ENCODE measurements around the gene TRIM14.
"Not testable (repeated sequence)": the region's sequence is repeated elsewhere in the genome, so short reads cannot be mapped to it uniquely, and the experiment has no call there.

The TRIM14 gene

GRCh38 chr9:98080326-98080725 is 38.7 kb downstream of the TRIM14 start:
- DNase-seq = no peak

GRCh38 chr9:98078895-98079294 is 40.1 kb downstream of the TRIM14 start:
- no peak for DNase-seq

GRCh38 chr9:98076514-98076890 is 42.5 kb downstream of the TRIM14 start:
- not testable (repeated sequence) for DNase-seq

GRCh38 chr9:98075332-98075805 is 43.7 kb downstream of the TRIM14 start:
- no peak for DNase-seq

- DNase-seq = no peak
Measured at GRCh38 chr9:98074115-98074990, 44.7 kb downstream of the TRIM14 start.

- no peak for DNase-seq
Measured at GRCh38 chr9:98071737-98072136, 47.3 kb downstream of the TRIM14 start.

GRCh38 chr9:98070704-98071103 is 48.3 kb downstream of the TRIM14 start:
- DNase-seq = no peak

GRCh38 chr9:98069551-98069950 is 49.5 kb downstream of the TRIM14 start:
- no peak for DNase-seq

- DNase-seq = no peak
Measured at GRCh38 chr9:98067184-98067583, 51.8 kb downstream of the TRIM14 start.

GRCh38 chr9:98066235-98066634 is 52.8 kb downstream of the TRIM14 start:
- no peak for DNase-seq

- DNase-seq = no peak
Measured at GRCh38 chr9:98064623-98065392, 54.2 kb downstream of the TRIM14 start.

GRCh38 chr9:98062161-98062560 is 56.9 kb downstream of the TRIM14 start:
- DNase-seq = no peak

GRCh38 chr9:98057138-98057799 is 61.8 kb downstream of the TRIM14 start:
- no peak for DNase-seq

GRCh38 chr9:98056269-98057137 is 62.5 kb downstream of the TRIM14 start, which contains the start of gene NANS:
NANS (plus strand) TSS chr9:98056732; CDS start chr9:98056809, 77 bp downstream.
- DNase-seq = no peak

GRCh38 chr9:98054376-98054951 is 64.6 kb downstream of the TRIM14 start:
- DNase-seq = no peak

- DNase-seq = no peak
Measured at GRCh38 chr9:98050351-98050750, 68.7 kb downstream of the TRIM14 start.

GRCh38 chr9:98049288-98050072 is 69.5 kb downstream of the TRIM14 start:
- DNase-seq = no peak

- no peak for DNase-seq
Measured at GRCh38 chr9:98047002-98047401, 72.0 kb downstream of the TRIM14 start.

- no peak for DNase-seq
Measured at GRCh38 chr9:98046180-98046543, 72.9 kb downstream of the TRIM14 start.

- DNase-seq = no peak
Measured at GRCh38 chr9:98045234-98046179, 73.5 kb downstream of the TRIM14 start.
